Loucy (cell line): ENCODE results near the gene ERP44.

ENCODE experiments used
- H2AFZ ChIP-seq: fragments of 200-600 bp; sonication (generic); 2 replicates; pipeline ENCODE4 v1.6.0; 2016; ENCODE audit warnings: antibody characterized with exemption, mild to moderate bottlenecking, low read length, moderate library complexity
- H3F3A ChIP-seq: fragments of 200-600 bp; 2 replicates; pipeline ENCODE4 v1.6.0; 2016; ENCODE audit warnings: antibody characterized with exemption, low read depth, mild to moderate bottlenecking
- H3K27me3 ChIP-seq: fragments of 200-600 bp; sonication (generic); 2 replicates; pipeline ENCODE4 v1.6.1; 2014; ENCODE audit warnings: low read length, mild to moderate bottlenecking; ENCODE audit not compliant: insufficient read depth, poor library complexity, severe bottlenecking
- H3K36me3 ChIP-seq: fragments of 200-600 bp; sonication (generic); 2 replicates; pipeline ENCODE4 v1.6.1; 2016; ENCODE audit warnings: low read length; ENCODE audit not compliant: insufficient read depth
- H3K4me1 ChIP-seq: fragments of 200-600 bp; sonication (generic); 2 replicates; pipeline ENCODE4 v1.5.1; 2014; ENCODE audit warnings: low read length, mild to moderate bottlenecking; ENCODE audit not compliant: insufficient read depth, poor library complexity, severe bottlenecking
- H3K4me2 ChIP-seq: fragments of 200-600 bp; sonication (generic); 2 replicates; pipeline ENCODE4 v1.6.0; 2014; ENCODE audit warnings: antibody characterized with exemption, low read length, low read depth, mild to moderate bottlenecking; ENCODE audit not compliant: poor library complexity, severe bottlenecking
- H3K4me3 ChIP-seq: fragments of 200-600 bp; sonication (generic); 2 replicates; pipeline ENCODE4 v1.5.1; 2014; ENCODE audit warnings: low read length, mild to moderate bottlenecking, mixed read lengths; ENCODE audit not compliant: poor library complexity, severe bottlenecking
- H3K79me2 ChIP-seq: fragments of 200-600 bp; sonication (generic); 2 replicates; pipeline ENCODE4 v1.6.1; 2014; ENCODE audit warnings: low read length; ENCODE audit not compliant: insufficient read depth
- H3K9ac ChIP-seq: fragments of 200-600 bp; sonication (generic); 2 replicates; pipeline ENCODE4 v1.6.0; 2014; ENCODE audit warnings: mild to moderate bottlenecking, low read depth, low read length, moderate library complexity; ENCODE audit not compliant: poor library complexity, severe bottlenecking
- H3K9me2 ChIP-seq: fragments of 200-600 bp; sonication (generic); replicated peaks from 2 replicates; pipeline ENCODE4 v1.6.1; 2016; ENCODE audit warnings: low read depth, low read length, mixed read lengths
- H3K9me3 ChIP-seq: fragments of 200-600 bp; sonication (generic); 2 replicates; pipeline ENCODE4 v1.6.1; 2014; ENCODE audit warnings: mild to moderate bottlenecking, antibody characterized with exemption, low read length, low read depth; ENCODE audit not compliant: insufficient read depth
- H4K20me1 ChIP-seq: fragments of 200-600 bp; sonication (generic); 2 replicates; pipeline ENCODE4 v1.6.0; 2014; ENCODE audit warnings: antibody characterized with exemption, low read length, mild to moderate bottlenecking; ENCODE audit not compliant: insufficient read depth, poor library complexity, severe bottlenecking
- CTCF ChIP-seq: fragments of 200-600 bp; sonication (generic); conservative IDR thresholded peaks from 2 replicates; pipeline ENCODE4 v1.5.1; 2014; ENCODE audit warnings: mild to moderate bottlenecking, antibody characterized with exemption, low read length
- EZH2phosphoT487 ChIP-seq: fragments of 200-600 bp; IDR thresholded peaks from 2 replicates; pipeline ENCODE4 v1.6.1; 2018; ENCODE audit warnings: antibody characterized with exemption, mild to moderate bottlenecking, moderate library complexity, borderline replicate concordance

The ERP44 gene

GRCh38 chr9:100125910-100126309 is 27.1 kb upstream of the ERP44 start:
- H3K36me3 ChIP-seq, result peaks cover 17% of the 10 kb centered on the region
- H3K9me2 ChIP-seq, result no peaks in the 10 kb centered on the region
- H3K79me2 ChIP-seq, result no peaks in the 10 kb centered on the region
- 0 out of 2 replicates have a peak, but pooled peaks cover 2% of the 10 kb centered on the region for H3F3A ChIP-seq
- H3K4me1 ChIP-seq, result no peaks in the 10 kb centered on the region
- H3K4me3 ChIP-seq, result no peak overlapping the region
- no peaks in the 10 kb centered on the region for H3K9me3 ChIP-seq
- no peak for TF ChIP-seq EZH2phosphoT487
- no peak for TF ChIP-seq CTCF
- no peak overlapping the region for H3K4me2 ChIP-seq
- H4K20me1 ChIP-seq, result no peaks in the 10 kb centered on the region
- no peak overlapping the region for H2AFZ ChIP-seq
- no peak overlapping the region for H3K9ac ChIP-seq
- no peaks in the 10 kb centered on the region for H3K27me3 ChIP-seq

GRCh38 chr9:100125236-100125635 is 26.4 kb upstream of the ERP44 start:
- peaks cover 17% of the 10 kb centered on the region for H3K36me3 ChIP-seq
- no peak overlapping the region for H3K4me3 ChIP-seq
- H3K4me2 ChIP-seq, result no peak overlapping the region
- H3K9ac ChIP-seq, result no peak overlapping the region
- TF ChIP-seq EZH2phosphoT487 (no peak), CTCF (no peak)
- no peaks in the 10 kb centered on the region for H3K79me2 ChIP-seq
- H4K20me1 ChIP-seq, result no peaks in the 10 kb centered on the region
- H3K9me3 ChIP-seq, result no peaks in the 10 kb centered on the region
- H3K9me2 ChIP-seq, result no peaks in the 10 kb centered on the region
- no peak overlapping the region for H2AFZ ChIP-seq
- no peaks in the 10 kb centered on the region for H3K4me1 ChIP-seq
- no peaks in the 10 kb centered on the region for H3K27me3 ChIP-seq
- H3F3A ChIP-seq, result 0 out of 2 replicates have a peak, but pooled peaks cover 2% of the 10 kb centered on the region

- no peaks in the 10 kb centered on the region for H3K9me3 ChIP-seq
- no peaks in the 10 kb centered on the region for H3F3A ChIP-seq
- TF ChIP-seq CTCF, result no peak
- H2AFZ ChIP-seq, result no peak overlapping the region
- H3K79me2 ChIP-seq, result no peaks in the 10 kb centered on the region
- no peaks in the 10 kb centered on the region for H4K20me1 ChIP-seq
- no peaks in the 10 kb centered on the region; the same call in 1 of the 2 replicates for H3K36me3 ChIP-seq
- H3K9me2 ChIP-seq, result no peaks in the 10 kb centered on the region
- no peak overlapping the region for H3K9ac ChIP-seq
- H3K4me3 ChIP-seq, result no peak overlapping the region
- H3K27me3 ChIP-seq, result no peaks in the 10 kb centered on the region
- no peaks in the 10 kb centered on the region for H3K4me1 ChIP-seq
- H3K4me2 ChIP-seq, result no peak overlapping the region
Observed at GRCh38 chr9:100120286-100120685, 21.5 kb upstream of the ERP44 start.
